Measurements from ENCODE around the gene DMRTA1.

DNA sequence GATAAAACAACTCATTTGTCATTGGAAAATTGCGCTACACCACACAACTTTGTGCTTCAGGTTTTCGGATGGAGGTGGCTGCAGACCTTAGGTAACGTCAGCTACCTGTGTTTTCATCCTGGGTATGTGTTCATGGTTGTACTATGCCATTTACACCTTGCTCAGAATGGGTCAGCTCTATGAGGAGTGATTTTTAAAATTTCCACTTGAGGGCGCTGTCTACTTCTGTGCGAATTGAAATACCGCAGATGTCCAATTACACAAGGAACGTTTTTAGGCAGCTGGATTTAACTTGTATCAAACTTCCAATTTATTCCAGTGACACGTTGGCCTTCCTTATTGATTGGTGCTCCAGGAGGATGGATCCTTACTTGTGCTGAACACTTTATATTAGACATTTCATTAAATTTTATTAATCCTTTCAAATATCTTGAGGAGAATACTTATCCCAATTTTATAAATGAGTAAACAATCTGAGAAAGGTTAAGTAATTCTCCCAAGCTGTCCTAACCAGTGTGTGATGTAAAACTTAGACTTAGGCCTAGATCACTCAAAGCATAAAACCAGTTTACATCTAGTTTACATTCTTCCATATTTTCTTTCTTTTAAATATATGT is 23.4 kb downstream of the DMRTA1 start:
- TF ChIP-seq POLR2A (IDR thresholded peaks at IDR 0.05; ENCODE audit: low read depth, low read length) (no peak), EZH2 (IDR thresholded peaks at IDR 0.05; ENCODE audit: borderline replicate concordance, low read depth, low read length, severe bottlenecking) (no peak), MYC (IDR thresholded peaks at IDR 0.05; ENCODE audit: low read depth, low read length) (no peak), FOS (IDR thresholded peaks at IDR 0.05; ENCODE audit: borderline replicate concordance, insufficient read depth, low read length) (no peak), POLR2AphosphoS5 (IDR thresholded peaks at IDR 0.05; ENCODE audit: insufficient read depth, low read depth, low read length) (no peak), JUN (IDR thresholded peaks at IDR 0.05; ENCODE audit: borderline replicate concordance, insufficient read depth, insufficient read length, low read depth) (no peak), GATA2 (IDR thresholded peaks at IDR 0.05; ENCODE audit: insufficient read depth, insufficient read length, low read depth, low read length) (no peak)
- TF ChIP-seq, protein P1, sequence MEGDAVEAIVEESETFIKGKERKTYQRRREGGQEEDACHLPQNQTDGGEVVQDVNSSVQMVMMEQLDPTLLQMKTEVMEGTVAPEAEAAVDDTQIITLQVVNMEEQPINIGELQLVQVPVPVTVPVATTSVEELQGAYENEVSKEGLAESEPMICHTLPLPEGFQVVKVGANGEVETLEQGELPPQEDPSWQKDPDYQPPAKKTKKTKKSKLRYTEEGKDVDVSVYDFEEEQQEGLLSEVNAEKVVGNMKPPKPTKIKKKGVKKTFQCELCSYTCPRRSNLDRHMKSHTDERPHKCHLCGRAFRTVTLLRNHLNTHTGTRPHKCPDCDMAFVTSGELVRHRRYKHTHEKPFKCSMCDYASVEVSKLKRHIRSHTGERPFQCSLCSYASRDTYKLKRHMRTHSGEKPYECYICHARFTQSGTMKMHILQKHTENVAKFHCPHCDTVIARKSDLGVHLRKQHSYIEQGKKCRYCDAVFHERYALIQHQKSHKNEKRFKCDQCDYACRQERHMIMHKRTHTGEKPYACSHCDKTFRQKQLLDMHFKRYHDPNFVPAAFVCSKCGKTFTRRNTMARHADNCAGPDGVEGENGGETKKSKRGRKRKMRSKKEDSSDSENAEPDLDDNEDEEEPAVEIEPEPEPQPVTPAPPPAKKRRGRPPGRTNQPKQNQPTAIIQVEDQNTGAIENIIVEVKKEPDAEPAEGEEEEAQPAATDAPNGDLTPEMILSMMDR (IDR thresholded peaks at IDR 0.05; ENCODE audit: extremely low read depth in 1 of 2, insufficient read depth in 1 of 2, low read depth in 1 of 2, low read length in 2 of 2) = peak; percentile 65 to 69
- TF ChIP-seq, protein P2, sequence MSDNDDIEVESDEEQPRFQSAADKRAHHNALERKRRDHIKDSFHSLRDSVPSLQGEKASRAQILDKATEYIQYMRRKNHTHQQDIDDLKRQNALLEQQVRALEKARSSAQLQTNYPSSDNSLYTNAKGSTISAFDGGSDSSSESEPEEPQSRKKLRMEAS (IDR thresholded peaks at IDR 0.05; ENCODE audit: insufficient read depth, insufficient read length) = no peak

Measured in endothelial cell of umbilical vein (primary cell).